Fibroblast of lung (primary cell): ENCODE measurements around the gene NPAS1. TPM values are rescaled to one million over a fixed set of nuclear protein-coding genes. Genes with fewer than 3 reads are reported as not detected.

Source experiments
- DNase-seq, 2 donors: peaks; one replicate each; pipeline versions ENCODE4 v3.0.0 to v3.0.0-alpha.2; 2010; ENCODE audit warnings: low read depth in 2 of 2
- H2AFZ ChIP-seq: 2 replicates; pipeline ENCODE4 v1.5.1; 2012; ENCODE audit warnings: low read length, control low read depth, inconsistent platforms
- H3K27ac ChIP-seq: 2 replicates; pipeline ENCODE4 v1.5.1; 2011; ENCODE audit warnings: low read length, control low read depth; ENCODE audit not compliant: insufficient read depth
- H3K27me3 ChIP-seq: 2 replicates; pipeline ENCODE4 v1.5.1; 2011; ENCODE audit warnings: mild to moderate bottlenecking, low read length; ENCODE audit not compliant: control insufficient read depth, insufficient read depth
- H3K36me3 ChIP-seq: 2 replicates; pipeline ENCODE4 v1.5.1; 2011; ENCODE audit warnings: low read length; ENCODE audit not compliant: control insufficient read depth, insufficient read depth
- H3K4me1 ChIP-seq: 2 replicates; pipeline ENCODE4 v1.5.1; 2011; ENCODE audit warnings: low read length; ENCODE audit not compliant: control insufficient read depth, insufficient read depth; ENCODE audit errors: extremely low read depth
- H3K4me2 ChIP-seq: 2 replicates; pipeline ENCODE4 v1.5.1; 2011; ENCODE audit warnings: low read length, control low read depth; ENCODE audit not compliant: insufficient read depth; ENCODE audit errors: extremely low read depth
- H3K4me3 ChIP-seq, 4 experiments: fragments of 200-600 bp in 1 of 4; sonication (generic) in 1 of 4; replicated peaks in 1 of 4; 2 replicates each; pipeline ENCODE4 v1.5.1; 2011 to 2016; ENCODE audit warnings: low read length in 4 of 4, low read depth in 3 of 4, mild to moderate bottlenecking in 3 of 4, control low read depth in 2 of 4, inconsistent platforms in 1 of 4, mixed read lengths in 1 of 4; ENCODE audit not compliant: insufficient read depth in 1 of 4; ENCODE audit errors: control extremely low read depth in 1 of 4
- H3K79me2 ChIP-seq: 2 replicates; pipeline ENCODE4 v1.5.1; 2012; ENCODE audit warnings: mild to moderate bottlenecking, low read length, inconsistent platforms; ENCODE audit not compliant: control insufficient read depth, insufficient read depth
- H3K9ac ChIP-seq: 2 replicates; pipeline ENCODE4 v1.5.1; 2011; ENCODE audit warnings: mild to moderate bottlenecking, low read length, control low read depth; ENCODE audit not compliant: insufficient read depth
- H3K9me3 ChIP-seq: 2 replicates; pipeline ENCODE4 v1.5.1; 2012; ENCODE audit warnings: low read depth, low read length; ENCODE audit not compliant: control insufficient read depth, insufficient read depth
- H4K20me1 ChIP-seq: 2 replicates; pipeline ENCODE4 v1.5.1; 2011; ENCODE audit warnings: low read length; ENCODE audit not compliant: control insufficient read depth, insufficient read depth; ENCODE audit errors: extremely low read depth
- CTCF ChIP-seq, 2 donors: IDR thresholded peaks in 1 of 2; conservative IDR thresholded peaks in 1 of 2; 1 replicate in 1 of 2; 2 replicates in 1 of 2; pipeline ENCODE4 v1.5.1; 2011 to 2012; ENCODE audit warnings: low read length in 2 of 2, control low read depth in 1 of 2, inconsistent platforms in 1 of 2, low read depth in 1 of 2, mild to moderate bottlenecking in 1 of 2
- EZH2 ChIP-seq: IDR thresholded peaks from 2 replicates; pipeline ENCODE4 v1.5.1; 2012; ENCODE audit warnings: low read length, control low read depth, mild to moderate bottlenecking; ENCODE audit errors: missing control alignments
- polyA plus RNA-seq, 2 donors: library from polyadenylated mRNA; depleted of rRNA in 1 of 2; stranded (reverse) in 1 of 2; unstranded in 1 of 2; fragments of >200 nt; gene quantifications; 2 replicates each; pipeline ENCODE4 v1.2.1, GENCODE V29; 2011 to 2012; ENCODE audit warnings: missing spikeins in 1 of 2
- total RNA-seq: library from RNA; depleted of rRNA; stranded (reverse); fragments of >200 nt; gene quantifications from 2 replicates; pipeline ENCODE4 v1.2.1, GENCODE V29; 2014

The NPAS1 gene
- total and polyA plus RNA-seq, 2 donors (not counting 1 experiment from before 2014, with no cell fraction given): 0.22 to 0.33 TPM

- Histone ChIP-seq H2AFZ (no peak overlapping the region), H3K9me3 (no peaks in the 10 kb centered on the region), H3K4me2 (no peak overlapping the region), H3K9ac (no peak overlapping the region), H3K36me3 (no peaks in the 10 kb centered on the region), H3K4me1 (no peaks in the 10 kb centered on the region), H3K4me3 (no peak overlapping the region), H3K27ac (no peak overlapping the region), H3K79me2 (no peaks in the 10 kb centered on the region), H3K27me3 (peaks cover 19% of the 10 kb centered on the region), H4K20me1 (no peaks in the 10 kb centered on the region)
- DNase-seq: no peak
- TF ChIP-seq CTCF (conservative IDR thresholded peaks at IDR 0.05 in 1 of 2, IDR thresholded peaks at IDR 0.05 in 1 of 2; ENCODE audit: low read depth in 1 of 2, low read length in 2 of 2) (no peak), EZH2 (peak; percentile 75)
Observed at GRCh38 chr19:47027586-47028088, 8.0 kb downstream of the NPAS1 start.

- no peak overlapping the region for H3K4me2 ChIP-seq
- DNase-seq: no peak
- H3K27ac ChIP-seq: no peak overlapping the region
- TF ChIP-seq EZH2 (no peak), CTCF (conservative IDR thresholded peaks at IDR 0.05 in 1 of 2, IDR thresholded peaks at IDR 0.05 in 1 of 2; ENCODE audit: low read depth in 1 of 2, low read length in 2 of 2) (no peak)
- H3K4me3 ChIP-seq: no peak overlapping the region
- no peaks in the 10 kb centered on the region for H3K9me3 ChIP-seq
- H4K20me1 ChIP-seq: no peaks in the 10 kb centered on the region
- no peaks in the 10 kb centered on the region for H3K79me2 ChIP-seq
- H3K27me3 ChIP-seq: peaks cover 17% of the 10 kb centered on the region
- no peak overlapping the region for H2AFZ ChIP-seq
- H3K9ac ChIP-seq: no peak overlapping the region
- no peaks in the 10 kb centered on the region for H3K4me1 ChIP-seq
- H3K36me3 ChIP-seq: no peaks in the 10 kb centered on the region
Observed at GRCh38 chr19:47028195-47028601, 8.6 kb downstream of the NPAS1 start.

- no peak for TF ChIP-seq EZH2
- peak; percentile 61 to 86 for TF ChIP-seq CTCF (conservative IDR thresholded peaks at IDR 0.05 in 1 of 2, IDR thresholded peaks at IDR 0.05 in 1 of 2; ENCODE audit: low read depth in 1 of 2, low read length in 2 of 2)
- DNase-seq: no peak
- peaks cover 3% of the 10 kb centered on the region for H3K4me1 ChIP-seq
- H3K4me2 ChIP-seq: no peak overlapping the region
- H3K36me3 ChIP-seq: no peaks in the 10 kb centered on the region
- no peaks in the 10 kb centered on the region for H4K20me1 ChIP-seq
- no peak overlapping the region for H3K4me3 ChIP-seq
- H3K9me3 ChIP-seq: no peaks in the 10 kb centered on the region
- H3K9ac ChIP-seq: no peak overlapping the region
- peaks cover 14% of the 10 kb centered on the region for H3K27me3 ChIP-seq
- no peaks in the 10 kb centered on the region for H3K79me2 ChIP-seq
- no peak overlapping the region for H3K27ac ChIP-seq
- H2AFZ ChIP-seq: no peak overlapping the region
Observed at GRCh38 chr19:47032171-47032811, 12.7 kb downstream of the NPAS1 start.
